HPDE6-E6E7 (cell line): ENCODE measurements around the gene DNAJA2.
"Not testable (repeated sequence)": the region's sequence is repeated elsewhere in the genome, so short reads cannot be mapped to it uniquely, and the experiment has no call there.

Experiments used
- DNase-seq: peaks from one replicate; pipeline ENCODE4 v3.0.0; 2011; ENCODE audit warnings: missing footprints; ENCODE audit errors: extremely low spot score

Gene DNAJA2

GRCh38 chr16:46973207-46973995 is at the start of gene DNAJA2:
DNAJA2 (minus strand) TSS chr16:46973674; CDS start chr16:46973572, 102 bp downstream.
- peak; percentile 74 for DNase-seq

GRCh38 chr16:47019568-47019967 is 46.1 kb upstream of the DNAJA2 start:
- DNase-seq, result no peak

DNA sequence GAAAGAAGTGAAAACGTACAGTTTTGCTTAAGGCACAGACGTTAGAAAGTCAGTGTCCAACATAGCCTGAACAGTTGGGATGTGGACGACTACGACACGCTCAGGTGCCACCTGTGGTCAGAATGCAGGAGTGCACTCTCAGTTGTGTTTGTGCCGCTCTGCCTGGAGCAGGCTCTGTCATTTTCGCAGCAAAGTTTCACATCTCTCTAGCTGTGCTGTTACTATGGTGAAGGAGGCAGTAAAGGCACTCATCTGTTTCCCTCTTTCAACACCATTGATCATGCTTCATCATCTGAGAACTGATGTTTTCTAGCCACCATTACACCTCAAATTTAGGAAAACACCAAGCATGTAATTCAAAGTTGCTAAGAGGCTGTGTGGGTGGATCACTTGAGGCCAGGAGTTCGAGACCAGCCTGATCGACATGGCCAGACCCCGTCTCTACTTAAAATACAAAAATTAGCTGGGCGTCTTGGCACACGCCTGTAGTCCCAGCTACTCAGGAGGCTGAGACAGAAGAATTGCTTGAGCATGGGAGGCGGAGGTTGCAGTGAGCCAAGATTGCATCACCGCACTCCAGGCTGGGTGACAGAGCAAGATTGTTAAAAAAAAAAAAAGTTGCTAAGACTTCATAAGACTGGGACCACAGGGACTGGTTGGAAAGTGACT is 44.9 kb upstream of the DNAJA2 start:
- peak; percentile 87 for DNase-seq

DNA sequence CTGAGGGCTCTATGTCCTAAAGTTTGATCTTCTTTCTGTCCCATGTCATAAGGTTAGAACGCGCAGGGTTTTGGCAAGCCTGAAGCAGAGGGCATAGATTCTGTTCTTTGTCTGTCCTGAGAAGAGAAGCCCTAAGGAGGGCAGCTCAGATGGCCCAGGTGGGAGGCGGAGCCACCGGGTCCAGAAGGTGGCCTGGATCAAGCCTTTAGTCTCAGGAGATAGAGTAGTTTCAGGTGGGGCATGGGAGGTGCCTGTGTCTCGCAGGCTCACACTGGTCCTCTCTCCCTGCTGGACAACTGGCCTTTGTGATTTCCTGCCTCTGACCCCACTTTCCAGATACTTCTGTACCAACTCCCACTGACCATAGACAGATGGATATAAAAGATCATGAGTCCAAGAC is 44.2 kb upstream of the DNAJA2 start:
- DNase-seq, result no peak

- no peak for DNase-seq
These were observed 43.2 kb upstream of the DNAJA2 start for GRCh38 chr16:47016700-47017133.

DNA sequence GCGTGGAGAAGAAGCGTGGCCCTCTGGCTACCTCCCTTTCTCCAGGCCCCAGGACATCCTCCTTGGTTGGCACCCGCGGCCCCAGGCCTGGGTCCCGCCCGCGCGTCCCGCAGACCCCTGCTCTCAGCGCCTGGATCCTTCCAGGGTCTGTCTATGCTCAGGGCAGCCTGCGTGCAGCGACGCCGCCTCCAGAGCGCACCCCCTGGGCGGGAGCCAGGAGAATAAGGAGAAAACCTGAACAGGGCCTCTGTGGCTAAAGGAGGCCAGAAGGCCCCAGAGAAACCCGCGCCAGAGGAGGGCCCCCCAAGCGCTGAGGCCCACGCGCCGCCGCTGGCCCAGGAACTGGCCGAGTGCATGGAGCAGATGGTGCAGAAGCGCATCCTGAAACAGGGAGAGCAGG is 40.4 kb upstream of the DNAJA2 start:
- no peak for DNase-seq

- no peak for DNase-seq
These were observed 39.7 kb upstream of the DNAJA2 start for GRCh38 chr16:47013172-47013571.

DNA sequence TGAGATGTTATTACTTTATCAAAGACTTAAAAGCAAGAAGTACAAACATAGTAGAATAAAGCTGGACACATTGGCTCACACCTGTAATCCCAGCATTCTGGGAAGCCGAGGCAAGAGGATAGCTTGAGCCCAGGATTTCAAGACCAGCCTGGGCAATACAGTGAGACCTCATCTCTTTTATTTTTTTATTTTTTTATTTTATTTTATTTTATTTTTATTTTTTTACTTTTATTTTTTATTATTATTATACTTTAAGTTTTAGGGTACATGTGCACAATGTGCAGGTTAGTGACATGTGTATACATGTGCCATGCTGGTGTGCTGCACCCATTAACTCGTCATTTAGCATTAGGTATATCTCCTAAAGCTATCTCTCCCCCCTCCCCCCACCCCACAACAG is 37.3 kb upstream of the DNAJA2 start:
- not testable (repeated sequence) for DNase-seq

- DNase-seq, result no peak
These were observed 35.1 kb upstream of the DNAJA2 start for GRCh38 chr16:47008612-47009011.

DNA sequence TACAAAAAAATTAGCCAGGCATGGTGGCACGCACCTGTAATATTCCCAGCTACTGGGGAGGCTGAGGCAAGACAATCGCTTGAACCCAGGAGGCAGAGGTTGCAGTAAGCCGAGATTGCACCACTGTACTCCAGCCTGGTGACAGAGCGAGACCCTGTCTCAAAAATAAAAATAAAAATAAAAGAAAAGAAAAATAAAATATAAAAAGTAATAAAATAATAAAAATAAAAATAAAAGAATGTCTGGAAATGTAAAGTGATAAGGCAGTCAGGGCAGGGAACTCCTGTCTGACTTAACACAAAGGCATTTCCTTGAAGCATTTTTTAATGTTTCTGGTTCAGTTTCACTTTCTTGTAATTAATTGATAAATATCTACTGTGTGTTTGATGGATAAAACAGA is 34.7 kb upstream of the DNAJA2 start:
- DNase-seq, result no peak

- no peak for DNase-seq
These were observed 31.2 kb upstream of the DNAJA2 start for GRCh38 chr16:47004652-47005051.

DNA sequence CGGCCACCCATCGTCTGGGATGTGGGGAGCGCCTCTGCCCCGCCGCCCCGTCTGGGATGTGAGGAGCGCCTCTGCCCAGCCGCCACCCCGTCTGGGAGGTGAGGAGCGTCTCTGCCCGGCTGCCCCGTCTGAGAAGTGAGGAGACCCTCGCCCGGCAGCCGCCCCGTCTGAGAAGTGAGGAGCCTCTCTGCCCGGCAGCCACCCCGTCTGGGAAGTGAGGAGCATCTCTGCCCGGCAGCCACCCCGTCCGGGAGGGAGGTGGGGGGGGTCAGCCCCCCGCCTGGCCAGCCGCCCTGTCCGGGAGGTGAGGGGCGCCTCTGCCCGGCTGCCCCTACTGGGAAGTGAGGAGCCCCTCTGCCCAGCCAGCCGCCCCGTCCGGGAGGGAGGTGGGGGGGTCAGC is 26.6 kb upstream of the DNAJA2 start:
- DNase-seq, result not testable (repeated sequence)

- no peak for DNase-seq
These were observed 24.4 kb upstream of the DNAJA2 start for GRCh38 chr16:46997844-46998243.

DNA sequence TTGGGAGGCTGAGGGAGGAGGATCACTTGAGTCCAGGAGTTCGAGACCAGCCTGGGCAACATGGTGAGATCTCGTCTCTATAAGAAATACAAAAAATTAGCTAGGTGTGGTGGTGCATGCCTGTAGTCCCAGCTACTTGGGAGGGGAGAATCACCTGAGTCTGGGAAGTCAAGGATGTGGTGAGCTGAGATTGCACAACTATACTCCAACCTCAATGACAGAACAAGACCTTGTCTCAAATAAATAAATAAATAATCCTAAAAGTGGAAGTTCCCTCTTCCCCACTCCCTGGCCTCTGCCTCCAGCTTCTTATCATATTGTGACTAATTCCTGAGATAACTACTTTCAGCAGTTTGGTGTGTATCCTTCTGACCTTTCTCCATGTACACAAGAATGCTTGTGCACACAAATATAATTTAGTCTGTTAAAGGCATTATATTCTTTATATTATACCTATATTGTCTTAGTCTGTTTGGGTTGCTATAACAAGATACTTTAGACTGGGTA is 23.5 kb upstream of the DNAJA2 start:
- no peak for DNase-seq

DNA sequence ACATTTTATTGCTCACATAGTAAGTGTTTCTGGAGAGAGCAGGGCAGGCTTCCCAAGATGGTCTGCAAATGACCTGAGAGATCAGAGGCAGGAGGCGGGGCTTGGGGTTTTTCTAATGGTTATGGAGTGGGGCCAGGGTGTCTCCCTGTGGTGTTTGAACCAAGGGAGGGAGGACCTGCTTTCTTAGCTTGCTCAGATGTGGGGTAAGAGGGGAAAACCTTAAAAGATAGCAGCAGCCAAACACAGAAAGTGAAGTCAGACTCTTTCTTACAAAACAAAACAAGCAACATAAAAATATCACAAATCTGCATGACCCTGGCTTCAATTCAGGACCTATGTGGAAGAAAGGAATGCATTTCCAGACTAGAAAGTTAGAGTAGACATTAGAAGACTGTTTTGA is 22.9 kb upstream of the DNAJA2 start:
- DNase-seq, result no peak

DNA sequence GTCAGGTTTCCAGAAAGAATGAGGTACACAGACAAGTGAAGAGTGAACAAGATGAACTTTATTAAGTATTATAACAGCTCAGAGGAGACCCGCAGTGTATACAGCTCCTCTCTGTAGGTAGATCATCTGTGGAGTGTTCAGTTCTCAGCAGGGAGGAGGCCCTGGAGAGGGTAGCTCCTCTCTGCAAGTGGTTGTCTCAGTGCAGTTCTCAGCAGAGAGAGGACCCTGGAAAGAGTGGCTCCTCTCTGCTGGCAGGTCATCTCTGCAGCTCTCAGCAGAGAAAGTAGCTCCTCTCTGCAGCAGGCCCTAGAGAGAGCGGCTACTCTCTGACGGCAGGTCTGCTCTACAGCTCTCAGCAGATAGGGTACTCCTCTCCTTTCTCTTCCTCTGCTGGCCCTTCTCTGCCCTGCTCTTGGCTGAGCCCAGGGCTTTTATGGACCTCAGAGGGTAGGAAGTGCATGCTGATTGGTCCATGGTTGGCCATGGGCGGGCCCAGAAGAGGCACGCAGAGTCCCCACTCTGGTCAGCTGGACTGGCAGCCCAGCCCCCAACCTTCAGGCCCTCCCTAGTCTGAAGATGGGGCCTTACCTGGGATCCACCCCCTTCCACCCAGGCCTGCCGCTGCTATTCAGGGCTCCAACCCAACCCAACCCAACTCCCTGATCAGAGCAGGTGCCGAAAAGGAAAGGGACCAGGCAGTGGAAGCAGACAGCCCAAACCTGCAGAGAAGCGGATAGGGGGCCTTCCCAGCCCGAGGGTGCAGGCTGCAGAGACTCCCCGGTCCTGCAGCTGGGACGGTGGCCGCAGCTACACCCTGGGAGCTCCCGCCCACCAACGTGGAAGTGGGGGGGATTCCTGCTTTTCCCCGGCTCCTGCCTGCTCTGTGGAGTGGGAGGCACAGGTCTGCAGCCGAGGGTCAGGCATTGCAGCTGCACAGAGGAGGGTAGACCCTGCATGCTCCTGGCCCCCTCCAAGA is 18.5 kb upstream of the DNAJA2 start:
- no peak for DNase-seq

GRCh38 chr16:46986896-46987295 is 13.4 kb upstream of the DNAJA2 start:
- DNase-seq, result no peak

DNA sequence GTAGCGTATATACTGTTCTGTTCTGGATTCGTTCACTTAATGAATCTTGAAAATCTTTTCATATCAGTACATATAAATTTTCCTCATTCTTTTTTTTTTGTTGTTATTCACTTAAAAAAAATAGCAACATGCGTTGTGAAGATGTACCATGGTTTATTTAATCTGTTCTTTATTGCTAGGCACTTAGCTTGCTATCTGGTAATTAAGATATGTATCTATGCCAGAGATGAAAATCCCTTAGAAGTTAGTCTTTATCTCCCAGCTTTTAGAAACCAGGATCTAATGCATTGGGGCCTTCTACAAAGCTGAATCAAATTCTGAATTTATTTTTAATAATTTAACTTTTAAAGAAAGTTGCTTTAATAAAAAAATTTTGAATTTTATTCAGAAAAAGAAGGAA is 13.0 kb upstream of the DNAJA2 start:
- DNase-seq, result no peak

DNA sequence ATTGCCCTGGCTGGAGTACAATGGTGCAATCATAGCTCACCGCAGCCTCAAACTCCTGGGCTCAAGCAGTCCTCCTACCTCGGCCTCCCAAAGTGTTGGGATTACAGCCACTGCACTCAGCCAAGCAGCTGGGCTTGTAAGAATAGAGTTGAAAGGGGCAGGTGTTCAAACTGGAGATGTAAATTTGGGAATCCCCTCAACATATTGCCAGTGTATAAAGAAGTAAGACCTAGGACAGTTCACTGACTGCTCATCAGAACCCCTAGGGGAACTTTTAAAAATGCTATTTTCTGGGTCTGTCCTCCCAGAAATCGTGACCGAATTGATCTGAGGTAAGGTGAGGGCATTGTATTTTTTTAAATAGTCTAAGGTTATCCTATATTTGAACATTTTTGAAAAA is 8.9 kb upstream of the DNAJA2 start:
- DNase-seq, result no peak

- no peak for DNase-seq
These were observed 7.5 kb upstream of the DNAJA2 start for GRCh38 chr16:46980926-46981325.

GRCh38 chr16:46976550-46976949 is 3.1 kb upstream of the DNAJA2 start:
- DNase-seq, result no peak

DNA sequence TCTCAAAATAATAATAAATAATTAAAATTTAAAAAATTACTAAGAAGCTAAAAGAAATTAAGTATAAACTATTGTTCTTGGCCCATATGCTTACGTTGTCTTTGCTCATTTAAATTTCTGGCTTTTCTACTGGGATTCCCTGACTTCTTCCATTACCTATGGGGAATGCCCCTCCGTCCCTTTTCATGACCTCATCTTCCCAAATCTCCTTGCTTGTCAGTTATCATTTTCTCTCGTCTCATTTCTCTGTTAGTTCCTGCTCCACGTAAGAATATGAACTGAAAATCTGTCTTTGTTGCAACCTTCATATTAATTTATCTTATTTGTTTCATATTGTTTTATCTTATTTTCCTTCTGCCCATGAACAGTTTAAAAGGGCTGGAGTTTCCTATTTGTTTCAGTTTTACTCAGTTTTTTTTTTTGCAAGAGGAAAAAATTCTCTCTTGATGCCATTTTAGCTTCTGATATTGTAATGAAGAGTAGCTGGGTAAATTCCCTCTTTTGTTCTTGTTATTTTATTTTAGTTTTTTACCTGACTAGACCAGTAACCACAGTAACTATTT is 2.5 kb upstream of the DNAJA2 start:
- no peak for DNase-seq
